Measurements from ENCODE around the gene RSPRY1.

Gene RSPRY1

DNA sequence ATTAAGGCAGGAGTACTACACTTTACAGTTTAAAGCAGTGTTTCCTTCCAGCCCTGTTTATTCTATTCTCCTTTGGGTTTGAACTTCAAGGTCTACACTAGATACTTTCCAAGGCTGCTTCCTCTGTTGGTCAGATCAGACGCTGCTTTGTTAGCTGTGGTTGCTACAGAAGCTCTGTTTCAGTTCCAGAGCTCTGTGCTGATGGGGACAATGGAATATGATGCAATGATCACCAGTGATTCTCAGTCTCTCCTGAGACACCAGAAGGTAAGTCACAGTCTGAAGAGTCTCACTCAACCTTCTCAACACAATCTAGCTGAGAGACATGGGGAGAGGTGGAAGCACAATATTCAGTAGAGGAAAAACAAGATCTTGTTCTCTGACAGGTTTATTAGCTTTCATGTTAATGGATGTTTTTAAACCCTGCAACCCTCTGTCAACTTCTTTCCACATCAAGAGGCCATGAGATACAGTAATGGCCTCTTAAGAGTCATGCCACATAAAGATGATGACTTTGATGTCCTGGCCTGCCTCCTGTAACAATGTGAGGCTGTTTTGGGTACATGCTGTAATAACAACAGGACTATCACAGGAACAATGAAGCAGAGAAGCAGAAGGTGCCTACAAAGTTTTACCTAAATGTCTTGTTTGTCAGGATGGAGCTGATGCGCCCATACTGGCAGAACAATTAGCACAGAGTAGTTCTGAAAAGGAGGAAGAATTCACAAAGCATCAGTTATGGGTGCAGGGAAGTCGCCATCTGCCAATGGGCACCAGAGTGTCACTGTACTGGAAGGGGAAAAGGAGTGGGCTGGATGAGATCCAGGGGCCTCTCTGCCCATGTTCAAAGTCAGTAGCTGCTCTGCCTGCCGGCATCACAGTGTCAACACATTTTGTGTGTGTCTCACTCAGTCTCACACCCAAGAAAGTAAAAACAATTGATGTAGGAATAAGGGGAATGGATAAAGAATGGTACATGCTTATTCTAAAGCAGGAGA lies 33.7 kb upstream of the RSPRY1 start:
- DNase-seq: no peak

DNA sequence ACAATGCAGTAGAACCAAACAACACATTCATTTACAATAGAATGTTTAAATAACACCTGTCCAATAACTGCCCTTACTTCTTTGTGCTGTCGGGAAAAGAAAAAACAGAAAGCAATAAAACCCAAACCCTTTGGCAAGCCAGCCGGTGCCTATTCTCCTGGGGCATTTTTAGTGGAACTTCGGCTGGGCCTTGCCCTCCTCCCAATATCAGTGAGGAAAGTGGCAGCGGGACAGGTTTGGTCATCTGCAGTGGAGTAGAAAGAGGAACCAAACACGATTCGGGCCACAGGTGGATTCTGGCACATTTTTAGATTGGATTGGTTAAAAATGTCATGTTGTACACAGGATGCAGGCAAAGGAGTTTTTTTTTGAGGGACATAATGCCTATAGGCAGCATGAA lies 32.3 kb upstream of the RSPRY1 start:
- DNase-seq: no peak

DNA sequence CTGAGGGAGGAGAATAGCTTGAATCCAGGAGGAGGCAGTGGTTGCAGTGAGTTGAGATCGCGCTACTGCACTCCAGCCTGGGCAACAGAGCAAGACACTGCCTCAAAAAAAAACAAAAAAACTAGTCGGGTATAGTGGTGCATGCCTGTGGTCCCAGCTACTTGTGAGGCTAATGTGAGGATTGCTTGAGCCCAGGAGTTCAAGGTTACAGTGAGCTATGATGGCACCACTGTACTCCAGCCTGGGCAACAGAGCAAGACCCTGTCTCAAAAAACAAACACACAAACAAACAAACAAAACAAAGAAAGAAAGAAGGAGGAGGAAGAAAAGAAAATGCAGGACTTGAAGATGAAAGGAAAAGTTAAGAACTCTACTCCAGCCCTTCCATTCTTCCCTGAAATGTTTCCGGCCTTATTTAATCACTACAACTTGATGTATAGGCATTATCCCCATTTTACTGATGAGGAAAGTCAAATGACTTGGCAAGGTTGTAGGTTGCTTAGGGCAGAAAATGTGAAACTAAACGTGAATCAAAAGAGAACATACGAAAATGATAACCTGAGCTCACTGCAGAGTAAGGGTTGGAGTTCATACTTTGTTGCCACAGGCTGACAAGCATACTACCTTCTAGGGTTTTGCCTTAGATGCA lies 30.3 kb upstream of the RSPRY1 start:
- no peak for DNase-seq

DNA sequence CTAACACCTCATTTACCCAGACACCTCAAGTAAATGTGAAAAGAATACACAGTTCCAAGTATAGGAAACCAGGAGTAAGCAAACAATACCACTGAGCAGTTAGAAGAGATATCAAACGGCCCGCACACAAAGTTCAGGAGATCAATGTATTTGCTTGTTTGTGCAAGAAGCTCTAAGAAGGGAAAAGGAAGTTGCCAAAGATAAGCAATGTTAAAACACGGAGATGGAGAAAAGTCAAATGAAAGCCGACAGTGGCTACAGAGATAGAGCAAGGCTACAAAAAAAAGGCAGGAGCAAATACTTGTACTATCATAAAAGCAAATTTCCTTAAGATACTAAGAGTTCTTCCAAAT lies 29.8 kb upstream of the RSPRY1 start:
- no peak for DNase-seq

DNA sequence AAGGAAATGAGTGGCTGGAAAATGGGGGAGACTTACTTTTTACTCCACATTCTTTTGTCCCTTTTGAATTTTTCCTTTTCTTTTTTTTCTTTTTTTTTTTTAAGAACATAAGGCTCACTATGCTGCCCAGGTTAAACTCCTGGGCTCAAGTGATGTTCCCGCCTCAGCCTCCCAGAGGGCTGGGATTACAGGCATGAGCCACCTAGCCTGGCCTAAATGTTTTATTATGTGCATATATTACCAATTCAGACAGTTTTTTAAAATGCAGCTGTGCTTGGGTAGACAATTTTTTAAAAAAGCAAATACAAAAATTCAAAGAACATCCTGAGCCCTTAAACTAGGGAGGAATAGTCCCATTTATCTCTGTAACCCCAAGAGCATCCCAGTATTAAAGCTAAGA lies 28.6 kb upstream of the RSPRY1 start:
- DNase-seq: no peak

DNA sequence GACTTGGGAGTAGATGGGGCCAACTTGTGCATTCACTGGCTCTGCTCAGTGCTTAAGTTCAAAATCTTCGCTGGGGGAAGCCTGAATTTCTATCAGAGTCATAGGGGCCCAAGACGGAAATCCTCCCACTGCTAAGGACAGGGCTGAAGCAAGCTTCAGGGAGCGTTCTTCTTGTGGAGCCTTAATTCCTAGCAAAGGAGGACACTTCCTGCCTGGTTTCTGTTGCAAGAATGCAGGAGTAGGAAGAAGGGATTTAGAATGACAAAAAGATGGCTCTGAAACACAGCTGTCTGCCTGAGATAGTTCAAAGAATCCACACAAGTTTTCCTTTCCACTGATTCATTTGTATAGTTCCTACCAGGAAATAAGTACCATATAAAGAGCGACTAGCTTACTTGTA lies 26.7 kb upstream of the RSPRY1 start:
- DNase-seq: no peak

DNA sequence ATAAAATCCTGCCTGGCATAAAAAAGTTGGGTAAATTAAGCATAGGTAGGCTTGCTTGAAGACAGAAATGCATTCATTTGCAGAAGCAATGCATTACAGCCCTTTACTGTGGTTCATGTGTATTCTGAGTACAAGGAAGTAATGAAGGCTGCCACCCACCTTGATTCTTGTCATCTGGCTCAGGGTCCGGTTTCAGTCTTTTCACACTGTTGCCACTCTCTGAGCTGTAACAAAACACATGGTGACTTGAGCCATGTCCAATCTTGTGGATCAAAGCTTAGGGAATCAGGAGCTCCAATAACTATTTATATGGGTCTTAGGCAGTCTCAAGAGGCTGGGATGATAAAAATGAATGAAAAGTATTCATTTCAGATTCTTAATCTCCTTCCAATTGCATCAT lies 22.3 kb upstream of the RSPRY1 start:
- DNase-seq: no peak

DNA sequence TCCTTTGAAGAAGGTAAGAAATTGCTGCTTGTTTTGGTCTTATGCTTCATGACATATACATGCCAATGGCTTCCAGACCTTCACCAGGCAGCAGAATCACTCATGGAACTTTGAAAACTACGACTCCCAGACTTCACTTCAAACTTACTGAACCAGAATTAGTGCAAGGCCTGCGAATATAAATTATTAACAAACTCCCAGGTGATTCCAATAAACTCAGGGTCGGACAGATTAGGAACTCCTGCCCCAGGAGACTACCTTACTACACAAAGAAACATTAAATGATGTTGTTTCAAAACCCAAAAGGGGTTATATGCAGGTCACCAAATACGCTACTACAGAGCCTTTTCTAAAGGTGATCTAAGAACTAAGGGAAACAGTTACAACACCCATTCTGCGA lies 20.6 kb upstream of the RSPRY1 start:
- DNase-seq: no peak

DNA sequence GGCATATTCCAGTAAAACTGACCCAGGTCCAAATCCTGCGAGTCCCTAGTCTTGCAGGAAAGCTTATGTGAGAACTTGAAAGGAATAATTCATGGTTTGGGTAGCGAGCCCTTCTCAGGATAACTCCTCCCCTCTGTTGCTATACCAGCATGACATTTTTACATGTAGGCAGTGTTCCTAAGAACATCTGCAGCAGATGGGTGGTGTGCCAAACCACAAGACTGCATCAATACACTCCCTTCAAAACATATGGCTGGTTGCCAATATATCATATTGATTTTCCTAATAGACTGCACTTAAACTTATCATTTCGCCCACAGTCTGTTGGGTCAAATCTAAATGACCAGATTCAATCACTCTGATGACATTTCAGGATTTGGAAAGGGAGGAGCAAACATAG lies 20.2 kb upstream of the RSPRY1 start:
- no peak for DNase-seq

DNA sequence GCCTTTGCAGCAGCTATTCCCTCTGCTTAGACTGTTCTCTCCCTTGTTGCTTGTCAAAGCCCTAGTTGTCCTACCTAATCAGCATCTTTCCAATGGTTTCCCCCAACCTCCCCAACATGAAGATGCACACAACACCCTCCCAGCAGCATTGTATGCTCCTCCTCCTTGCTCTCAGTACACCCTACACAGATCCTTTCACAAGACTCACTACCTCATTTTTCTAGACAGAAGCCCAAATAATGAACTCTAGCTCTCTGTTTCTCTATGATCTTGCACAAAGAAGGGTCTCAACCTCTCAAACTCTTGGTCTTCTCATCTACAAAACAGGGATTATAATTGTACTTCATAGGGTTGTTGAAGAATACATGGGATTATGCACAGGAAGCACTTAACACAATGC lies 19.7 kb upstream of the RSPRY1 start:
- DNase-seq: no peak

DNA sequence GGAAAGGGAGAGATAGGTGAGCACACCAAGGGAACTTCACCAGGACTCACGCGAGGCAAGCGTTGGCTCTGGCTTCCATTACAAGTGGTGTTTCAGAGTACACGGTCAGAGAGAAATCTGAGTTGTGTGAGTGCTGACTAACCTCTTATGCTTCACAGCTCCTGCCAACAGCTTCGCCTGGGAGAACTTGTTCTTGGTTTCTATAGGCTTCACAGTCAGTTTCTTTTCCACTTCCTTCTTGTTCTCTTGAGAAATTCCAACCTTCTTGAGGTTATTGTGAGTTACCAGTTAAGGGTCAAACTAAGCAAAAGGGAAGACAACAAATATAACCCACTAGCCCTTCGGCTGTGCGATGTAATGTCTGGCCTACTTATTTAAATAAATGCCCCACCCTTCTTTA lies 19.2 kb upstream of the RSPRY1 start:
- DNase-seq: no peak

DNA sequence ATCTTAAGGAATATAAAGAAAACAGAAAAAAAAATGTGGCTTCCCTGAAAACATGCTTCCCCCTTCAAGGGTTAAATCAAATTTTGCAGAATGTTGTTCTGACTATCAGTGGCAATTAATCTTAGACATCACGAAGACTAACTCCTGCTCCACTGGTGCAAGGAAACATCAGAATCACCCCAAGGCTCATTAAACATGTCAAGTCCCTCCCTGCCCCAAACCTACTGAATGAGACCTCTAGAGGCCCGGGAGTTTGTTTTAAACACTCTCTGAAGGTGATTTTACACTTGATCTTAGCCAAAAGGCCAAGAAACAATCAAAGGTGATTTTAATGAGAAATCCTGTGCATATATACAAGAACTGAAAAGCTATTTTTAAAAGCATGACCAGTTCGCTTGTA lies 18.6 kb upstream of the RSPRY1 start:
- no peak for DNase-seq

DNA sequence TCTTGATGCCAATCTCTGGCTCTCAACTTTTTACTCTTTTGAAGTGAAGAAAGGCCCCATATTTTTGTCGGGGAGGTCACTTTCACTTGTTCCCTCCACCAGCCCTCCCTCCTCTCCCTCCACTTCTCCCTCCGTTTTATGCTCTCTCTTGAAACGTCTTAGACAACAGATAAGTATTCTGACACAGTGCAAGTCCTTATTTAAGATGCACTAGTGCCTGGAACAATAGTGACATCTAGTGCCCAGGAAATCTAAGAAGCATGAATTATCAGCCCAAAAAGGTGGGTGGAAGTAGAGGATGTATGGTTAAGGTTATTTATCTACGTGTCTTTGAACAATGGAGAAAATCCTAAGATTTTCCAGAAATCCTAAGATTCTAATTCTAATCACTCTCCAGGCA lies 18.2 kb upstream of the RSPRY1 start:
- DNase-seq: peak in 2 of 5 donors; percentile 17 to 69

DNA sequence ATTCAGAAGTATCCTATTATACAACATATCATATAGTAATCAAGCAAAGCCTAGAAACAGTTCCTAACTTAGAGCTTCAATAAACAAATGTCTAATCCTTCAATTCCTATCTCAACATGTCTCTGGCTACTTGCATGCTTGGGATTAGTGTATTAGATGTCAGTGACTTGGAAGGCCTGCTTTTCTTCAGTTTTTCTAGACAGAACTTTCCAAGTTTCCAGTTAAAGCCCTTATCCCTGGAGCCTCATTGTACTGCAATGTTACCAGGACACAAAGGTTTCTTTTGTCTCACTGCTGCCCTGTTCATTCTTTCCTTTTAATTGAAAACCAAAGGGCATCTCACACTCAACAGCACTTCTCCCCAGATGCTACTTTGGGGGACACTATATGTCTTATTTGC lies 16.8 kb upstream of the RSPRY1 start:
- no peak for DNase-seq

DNA sequence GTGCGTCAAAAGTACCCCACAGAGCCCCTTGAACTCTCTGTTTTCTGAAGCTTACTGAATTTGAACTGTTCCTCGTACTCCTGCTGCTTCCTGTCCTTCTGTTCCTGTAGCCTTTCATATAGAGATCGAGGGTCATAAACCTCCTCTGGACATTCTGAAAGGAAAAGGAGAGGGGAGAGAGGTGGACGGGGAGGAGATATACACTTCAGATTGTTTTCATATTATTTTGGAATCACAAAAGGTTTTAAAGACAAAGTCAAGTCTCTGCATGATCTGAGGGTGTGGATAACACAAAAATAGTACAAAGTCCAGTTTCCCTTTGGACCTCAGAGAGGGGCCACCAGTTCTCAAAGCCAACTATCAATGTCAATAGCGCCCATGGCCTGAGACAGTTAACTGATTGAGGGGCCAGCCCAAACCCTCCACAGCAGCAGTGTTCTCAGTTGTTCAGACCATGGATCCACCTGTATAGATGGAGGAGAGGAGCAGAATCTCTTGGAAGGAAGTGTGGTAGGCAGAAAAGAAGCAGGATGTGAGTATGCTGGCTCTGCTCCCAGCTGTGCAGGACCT lies 13.3 kb upstream of the RSPRY1 start:
- DNase-seq: no peak

DNA sequence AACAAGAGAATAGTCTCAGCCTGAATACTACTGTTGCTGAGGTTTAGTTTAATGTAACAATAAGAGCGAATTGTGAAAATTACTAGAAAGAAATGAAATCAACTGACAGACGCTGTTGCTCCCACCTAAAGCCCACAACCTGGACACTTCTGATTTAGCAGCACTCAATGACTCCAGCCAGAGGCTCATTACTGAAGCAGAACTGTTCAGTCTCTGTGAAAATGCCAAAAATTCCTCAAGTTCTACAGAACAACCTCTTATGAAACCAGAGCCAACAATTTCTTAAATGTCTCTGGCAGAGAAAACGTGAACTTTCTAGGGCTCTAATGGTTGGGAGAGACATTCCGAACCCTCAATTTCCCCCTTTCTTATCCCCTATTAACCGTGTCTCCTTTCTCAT lies 10.2 kb upstream of the RSPRY1 start:
- no peak for DNase-seq

DNA sequence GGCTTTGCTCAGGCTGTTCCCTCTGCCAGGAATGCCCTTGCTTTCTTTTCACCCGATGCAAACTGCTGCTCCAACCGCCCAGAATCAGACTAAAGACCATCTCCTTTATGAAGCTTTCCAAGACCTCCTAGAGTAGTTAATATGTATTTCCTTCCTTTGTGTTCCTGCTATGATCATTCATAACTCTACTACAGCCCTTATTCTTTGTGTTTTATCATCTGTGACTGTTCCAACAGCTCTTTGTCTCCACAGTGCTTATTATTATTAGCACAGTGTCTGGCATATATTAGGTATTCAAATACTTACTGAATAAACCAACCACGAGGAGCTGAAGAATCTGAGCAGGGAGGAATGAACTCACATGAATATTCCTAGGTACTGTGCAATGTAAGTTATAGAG lies 7.9 kb upstream of the RSPRY1 start:
- DNase-seq: no peak

DNA sequence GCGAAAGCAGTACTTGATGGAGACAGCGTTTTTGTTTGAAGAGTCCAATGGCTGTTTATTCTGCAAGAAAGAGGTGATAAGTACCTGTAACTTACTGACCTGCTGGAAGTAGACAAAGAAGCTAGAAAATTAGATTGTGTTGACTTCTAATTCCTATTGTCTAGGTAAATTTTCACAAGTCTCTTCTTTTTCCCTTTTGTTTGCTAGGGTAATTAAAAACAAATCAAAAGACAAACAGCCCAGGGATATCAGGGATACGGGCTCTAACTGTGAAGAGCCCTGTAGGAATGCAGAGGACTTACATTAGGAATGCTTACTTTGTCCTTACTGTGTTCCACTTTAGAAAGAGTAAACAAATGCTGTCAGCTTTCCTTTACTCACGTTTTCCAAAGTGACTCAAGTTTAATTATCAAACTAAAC lies 7.3 kb upstream of the RSPRY1 start:
- DNase-seq: no peak

DNA sequence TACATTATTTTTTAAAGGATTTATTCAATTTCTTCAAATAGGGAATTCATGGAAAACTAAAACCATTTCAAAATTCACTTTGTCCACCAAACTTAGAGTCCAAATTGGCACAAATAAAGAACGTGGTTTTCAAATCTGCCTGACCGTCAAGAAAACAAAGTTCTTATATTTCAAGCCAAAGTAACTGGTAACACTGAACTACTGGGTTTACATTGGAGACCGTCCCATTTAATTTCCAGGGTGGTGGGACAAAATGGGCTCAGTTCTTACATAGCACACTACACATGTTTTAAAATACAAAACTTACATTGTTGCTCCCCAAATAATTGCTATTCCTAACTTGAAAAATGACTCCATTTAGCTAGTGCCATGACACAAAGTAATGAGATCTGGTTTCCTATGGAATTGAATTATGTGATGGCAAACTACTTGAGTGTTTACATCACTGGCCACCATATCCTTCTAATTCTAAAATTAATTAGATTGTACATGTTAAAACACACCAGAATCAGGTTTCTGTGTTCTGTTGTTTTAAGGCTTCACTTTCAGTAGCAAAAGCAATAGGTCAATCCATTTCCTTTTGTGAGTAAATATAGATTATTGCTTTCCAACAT lies 6.8 kb upstream of the RSPRY1 start:
- DNase-seq: no peak

DNA sequence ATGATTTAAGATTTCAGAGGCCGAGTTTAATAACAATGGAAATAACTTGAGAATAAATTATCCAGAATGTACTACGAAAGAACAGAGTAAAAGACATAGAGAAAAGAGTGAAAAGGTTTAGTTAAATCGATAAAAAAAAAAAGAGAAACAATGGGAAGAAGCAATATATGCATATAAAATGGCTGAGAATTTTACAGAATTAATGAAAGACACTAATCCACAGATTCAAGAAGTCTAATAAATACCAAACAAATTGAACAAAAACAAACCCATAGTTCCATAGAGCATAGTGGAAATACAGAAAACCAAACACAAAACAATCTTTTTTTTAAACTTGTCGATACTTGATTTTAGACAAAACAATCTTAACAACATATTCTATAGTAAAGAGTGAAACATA lies 2.0 kb upstream of the RSPRY1 start:
- no peak for DNase-seq

DNA sequence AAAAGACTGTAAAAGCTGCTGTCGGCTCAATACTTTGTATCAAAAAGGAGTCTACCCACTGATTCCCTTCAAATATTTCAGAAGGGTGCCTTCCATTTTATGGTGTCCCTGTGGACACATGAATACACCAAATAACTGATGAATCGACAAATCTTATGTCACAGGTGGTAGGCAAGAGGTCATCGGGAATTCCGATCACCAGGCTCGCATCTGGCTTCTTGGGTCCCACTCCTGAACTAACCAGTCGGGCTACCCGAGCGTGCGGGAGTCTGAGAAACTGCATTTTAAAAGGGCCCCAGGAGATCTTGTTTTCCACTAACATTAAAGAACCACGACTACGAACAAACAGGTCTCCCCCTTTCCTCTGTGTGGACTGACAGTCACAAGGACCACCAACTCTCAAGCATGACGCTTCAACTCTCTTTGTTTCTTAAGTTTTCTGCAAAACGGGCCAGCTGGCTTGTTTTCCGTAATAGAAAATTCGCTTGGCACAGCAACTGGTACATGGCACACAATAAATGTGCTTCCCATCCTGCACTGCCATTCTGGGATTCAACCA lies 1.2 kb upstream of the RSPRY1 start:
- DNase-seq: no peak

DNA sequence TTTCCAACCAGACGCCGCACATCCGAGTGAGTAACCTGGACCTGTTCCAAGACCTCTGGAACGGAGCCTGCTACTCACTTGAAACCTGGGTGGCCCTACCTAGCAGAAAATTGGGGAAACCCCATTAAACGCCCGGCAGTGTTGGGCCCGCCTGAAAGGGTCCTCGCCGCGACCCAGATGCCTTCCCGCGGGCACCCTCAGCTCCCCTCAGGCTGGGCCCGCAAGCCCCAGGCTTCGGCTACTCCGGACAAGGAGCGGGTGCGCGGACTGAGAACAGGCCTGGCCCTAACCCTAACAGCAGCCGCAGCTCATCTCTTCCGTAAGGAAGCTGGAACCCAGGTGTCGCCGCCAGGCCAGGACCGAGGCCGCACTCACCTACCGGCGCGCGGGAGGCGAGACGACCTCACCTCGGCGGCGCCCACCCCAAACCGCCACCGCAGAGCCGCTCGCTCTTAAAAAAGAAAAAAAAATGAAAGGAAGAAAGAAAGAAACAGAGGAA lies 634 bp upstream of the RSPRY1 start:
- DNase-seq: peak in 1 of 5 donors; percentile 17

Data from T-helper 1 cell (primary cell).